Peyer's patch (tissue), 4 donors: ENCODE data around the gene PPP1R36. TPM values are rescaled to one million over a fixed set of nuclear protein-coding genes. Genes with fewer than 3 reads are reported as not detected.
A peak's percentile ranks its signal among the peaks of the same experiment; 100 is the strongest.

Experiments
- DNase-seq, 3 donors: peaks; one replicate each; pipeline ENCODE4 v3.0.0-alpha.2; 2017 to 2019
- H3K27ac ChIP-seq, 4 donors: fragments of 200-600 bp; sonication (generic); one replicate each; pipeline ENCODE4 v1.5.1; 2016 to 2019
- H3K27me3 ChIP-seq, 2 donors: fragments of 200-600 bp; sonication (generic); one replicate each; pipeline ENCODE4 v1.5.1; 2019
- H3K36me3 ChIP-seq, 3 donors: fragments of 200-600 bp; sonication (generic); one replicate each; pipeline ENCODE4 v1.5.1; 2016 to 2019
- H3K4me1 ChIP-seq, 4 donors: fragments of 200-600 bp; sonication (generic); one replicate each; pipeline ENCODE4 v1.5.1; 2016 to 2019
- H3K4me3 ChIP-seq, 4 donors: fragments of 200-600 bp; sonication (generic); 1 replicate in 3 of 4; 2 replicates in 1 of 4; pipeline ENCODE4 v1.5.1; 2016 to 2019; ENCODE audit warnings: mild to moderate bottlenecking in 1 of 4
- H3K9me3 ChIP-seq, 4 donors: fragments of 200-600 bp; sonication (generic); one replicate each; pipeline ENCODE4 v1.5.1; 2016 to 2019; ENCODE audit warnings: mild to moderate bottlenecking in 1 of 4
- POLR2A ChIP-seq, 2 donors: fragments of 450-650 bp; IDR thresholded peaks; one replicate each; pipeline ENCODE4 v1.5.1; 2017; ENCODE audit warnings: antibody characterized with exemption in 2 of 2, mild to moderate bottlenecking in 2 of 2, moderate library complexity in 2 of 2
- total RNA-seq, 4 donors: library from RNA; depleted of rRNA; stranded (reverse); fragments of >200 nt; gene quantifications; one replicate each; pipeline ENCODE4 v1.1.0, GENCODE V29; 2016
- TF ChIP-seq, protein P1 (sequence below), 6 experiments: fragments of 450-650 bp in 4 of 6; fragments of 200-600 bp in 2 of 6; sonication (generic) in 1 of 6; IDR thresholded peaks; one replicate each; pipeline ENCODE4 v1.5.1; 2017 to 2019; ENCODE audit warnings: antibody characterized with exemption in 6 of 6, mild to moderate bottlenecking in 3 of 6, moderate library complexity in 1 of 6

Gene PPP1R36
- total RNA-seq, 4 donors from 2014 or later: 1.9 to 7.4 (median 2.1) TPM; not detected in 1

- no peaks in the 10 kb centered on the region for H3K36me3 ChIP-seq
- no peak overlapping the region for H3K4me3 ChIP-seq
- H3K27ac ChIP-seq: peak overlapping the region in 2 of 4 donors; percentile 12 to 100
- H3K9me3 ChIP-seq: no peaks in the 10 kb centered on the region
- TF ChIP-seq, protein P1, sequence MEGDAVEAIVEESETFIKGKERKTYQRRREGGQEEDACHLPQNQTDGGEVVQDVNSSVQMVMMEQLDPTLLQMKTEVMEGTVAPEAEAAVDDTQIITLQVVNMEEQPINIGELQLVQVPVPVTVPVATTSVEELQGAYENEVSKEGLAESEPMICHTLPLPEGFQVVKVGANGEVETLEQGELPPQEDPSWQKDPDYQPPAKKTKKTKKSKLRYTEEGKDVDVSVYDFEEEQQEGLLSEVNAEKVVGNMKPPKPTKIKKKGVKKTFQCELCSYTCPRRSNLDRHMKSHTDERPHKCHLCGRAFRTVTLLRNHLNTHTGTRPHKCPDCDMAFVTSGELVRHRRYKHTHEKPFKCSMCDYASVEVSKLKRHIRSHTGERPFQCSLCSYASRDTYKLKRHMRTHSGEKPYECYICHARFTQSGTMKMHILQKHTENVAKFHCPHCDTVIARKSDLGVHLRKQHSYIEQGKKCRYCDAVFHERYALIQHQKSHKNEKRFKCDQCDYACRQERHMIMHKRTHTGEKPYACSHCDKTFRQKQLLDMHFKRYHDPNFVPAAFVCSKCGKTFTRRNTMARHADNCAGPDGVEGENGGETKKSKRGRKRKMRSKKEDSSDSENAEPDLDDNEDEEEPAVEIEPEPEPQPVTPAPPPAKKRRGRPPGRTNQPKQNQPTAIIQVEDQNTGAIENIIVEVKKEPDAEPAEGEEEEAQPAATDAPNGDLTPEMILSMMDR (IDR thresholded peaks at IDR 0.05): no peak
- peaks cover 0 to 57% (median 22%) of the 10 kb centered on the region in 4 donors for H3K4me1 ChIP-seq
- H3K27me3 ChIP-seq: no peaks in the 10 kb centered on the region
- DNase-seq: peak in 1 of 3 donors; percentile 55
Measured at GRCh38 chr14:64507376-64508156, 42.2 kb upstream of the PPP1R36 start.

- Histone ChIP-seq H3K27ac (peak overlapping the region in 1 of 4 donors; percentile 100), H3K4me3 (no peak overlapping the region), H3K27me3 (no peaks in the 10 kb centered on the region), H3K36me3 (no peaks in the 10 kb centered on the region), H3K9me3 (no peaks in the 10 kb centered on the region), H3K4me1 (peaks cover 0 to 56% (median 22%) of the 10 kb centered on the region in 4 donors)
- no peak for DNase-seq
- no peak for TF ChIP-seq POLR2A (IDR thresholded peaks at IDR 0.05)
- TF ChIP-seq, protein P1 (IDR thresholded peaks at IDR 0.05): no peak
Measured at GRCh38 chr14:64508215-64508776, 41.5 kb upstream of the PPP1R36 start.

- Histone ChIP-seq H3K9me3 (no peaks in the 10 kb centered on the region), H3K36me3 (no peaks in the 10 kb centered on the region), H3K4me1 (peaks cover 0 to 56% (median 22%) of the 10 kb centered on the region in 4 donors), H3K27ac (peak overlapping the region in 1 of 4 donors; percentile 39), H3K4me3 (no peak overlapping the region), H3K27me3 (no peaks in the 10 kb centered on the region)
- no peak for DNase-seq
- TF ChIP-seq, protein P1 (IDR thresholded peaks at IDR 0.05): no peak
- TF ChIP-seq POLR2A (IDR thresholded peaks at IDR 0.05): no peak
Measured at GRCh38 chr14:64509036-64509435, 40.7 kb upstream of the PPP1R36 start.

GRCh38 chr14:64510825-64511671 is 38.7 kb upstream of the PPP1R36 start:
- Histone ChIP-seq H3K36me3 (no peaks in the 10 kb centered on the region), H3K27me3 (no peaks in the 10 kb centered on the region), H3K4me1 (peaks cover 0 to 55% (median 21%) of the 10 kb centered on the region in 4 donors), H3K4me3 (no peak overlapping the region), H3K9me3 (no peaks in the 10 kb centered on the region), H3K27ac (peak overlapping the region in 3 of 4 donors; percentile 4 to 53 (median 32))
- TF ChIP-seq, protein P1 (IDR thresholded peaks at IDR 0.05): peak; percentile 89 to 95 (median 90)
- TF ChIP-seq POLR2A (IDR thresholded peaks at IDR 0.05): no peak
- DNase-seq: peak in 2 of 3 donors; percentile 81 to 93

- Histone ChIP-seq H3K4me3 (no peak overlapping the region), H3K27me3 (no peaks in the 10 kb centered on the region), H3K9me3 (no peaks in the 10 kb centered on the region), H3K27ac (no peak overlapping the region), H3K36me3 (no peaks in the 10 kb centered on the region), H3K4me1 (peaks cover 0 to 34% (median 10%) of the 10 kb centered on the region in 4 donors)
- no peak for TF ChIP-seq POLR2A (IDR thresholded peaks at IDR 0.05)
- TF ChIP-seq, protein P1 (IDR thresholded peaks at IDR 0.05): no peak
- DNase-seq: no peak
Measured at GRCh38 chr14:64513271-64513670, 36.5 kb upstream of the PPP1R36 start.
